Psoas muscle (tissue), 8 donors: ENCODE data around the gene AREL1. TPM values are rescaled to one million over a fixed set of nuclear protein-coding genes. Genes with fewer than 3 reads are reported as not detected.

Source experiments
- ATAC-seq, 4 donors: fragments of 200-7000 bp; cut with Tn5 transposase; one replicate each; pipeline ENCODE4 v1.9.1; 2020; ENCODE audit warnings: moderate library complexity in 3 of 4, mild to moderate bottlenecking in 2 of 4
- DNase-seq, 2 donors: peaks; one replicate each; pipeline ENCODE4 v3.0.0-alpha.2; 2020
- H3K27ac ChIP-seq: fragments of 200-600 bp; one replicate; pipeline ENCODE4 v1.8.0; 2022
- H3K27me3 ChIP-seq, 3 donors: fragments of 200-600 bp in 1 of 3; one replicate each; pipeline versions ENCODE4 v1.6.1 to v1.8.0; 2013 to 2022; ENCODE audit warnings: low read length in 2 of 3, mild to moderate bottlenecking in 2 of 3, moderate library complexity in 1 of 3; ENCODE audit not compliant: insufficient read depth in 3 of 3
- H3K36me3 ChIP-seq, 2 donors: fragments of 200-600 bp in 1 of 2; one replicate each; pipeline versions ENCODE4 v1.6.1 to v1.8.0; 2013 to 2022; ENCODE audit warnings: low read depth in 1 of 2, mild to moderate bottlenecking in 1 of 2, moderate library complexity in 1 of 2; ENCODE audit not compliant: insufficient read depth in 1 of 2
- H3K4me1 ChIP-seq: fragments of 200-600 bp; one replicate; pipeline ENCODE4 v1.8.0; 2022
- H3K4me3 ChIP-seq: fragments of 200-600 bp; one replicate; pipeline ENCODE4 v1.8.0; 2022; ENCODE audit warnings: mild to moderate bottlenecking
- H3K9me3 ChIP-seq: fragments of 200-600 bp; one replicate; pipeline ENCODE4 v1.8.0; 2022
- WGBS, 3 donors: extraction: QIAGEN DNeasy Blood & Tissue Kit; methylation state at CpG; one replicate each; pipeline versions ENCODE4 v1.1.6 to v1.1.7; 2013; 5-methylcytosine and 5-hydroxymethylcytosine counted together
- intact Hi-C, 2 donors: fragments of 100-400 bp; cut with DNase I; formaldehyde crosslinking; loops; one replicate each; pipeline versions ENCODE4 v1.11.0 to v1.14.2; 2022
- polyA plus RNA-seq, 3 donors: library from polyadenylated mRNA; stranded (reverse); fragments of 200-250 nt; gene quantifications; one replicate each; pipeline ENCODE4 v1.2.3, GENCODE V29; 2013
- total RNA-seq, 4 donors: library from RNA; stranded (reverse); fragmentation: NEBNext Ultra II Directional in 2 of 4; extraction: Animal tissue kit (Norgen Biotek cat#: 25700) in 2 of 4; gene quantifications; one replicate each; pipeline versions ENCODE4 v1.2.1 to v1.2.4, GENCODE V29; 2021 to 2023
- TF ChIP-seq, protein P1 (sequence below): fragments of 200-600 bp; IDR thresholded peaks from one replicate; pipeline ENCODE4 v1.8.0; 2022; ENCODE audit warnings: antibody characterized with exemption
- donor health status: healthy with polysubstance abuse.
- donor health status: DM: no; HTN: no; CAD: no; lungs with moderate emphysema.
- donor health status: Bipolar disorder and iron deficiency.
- donor health status: healthy.
- donor health status: DM: yes; HTN: yes; CAD: no.
- donor health status: DM: no; HTN: no; CAD: no.
- donor health status: DM: no; HTN: no; CAD: no.
- donor health status: DM: yes; HTN: yes; CAD: no.

Gene AREL1
- total and polyA plus RNA-seq, 7 donors = 8.5 to 24.6 (median 15.4) TPM

DNA sequence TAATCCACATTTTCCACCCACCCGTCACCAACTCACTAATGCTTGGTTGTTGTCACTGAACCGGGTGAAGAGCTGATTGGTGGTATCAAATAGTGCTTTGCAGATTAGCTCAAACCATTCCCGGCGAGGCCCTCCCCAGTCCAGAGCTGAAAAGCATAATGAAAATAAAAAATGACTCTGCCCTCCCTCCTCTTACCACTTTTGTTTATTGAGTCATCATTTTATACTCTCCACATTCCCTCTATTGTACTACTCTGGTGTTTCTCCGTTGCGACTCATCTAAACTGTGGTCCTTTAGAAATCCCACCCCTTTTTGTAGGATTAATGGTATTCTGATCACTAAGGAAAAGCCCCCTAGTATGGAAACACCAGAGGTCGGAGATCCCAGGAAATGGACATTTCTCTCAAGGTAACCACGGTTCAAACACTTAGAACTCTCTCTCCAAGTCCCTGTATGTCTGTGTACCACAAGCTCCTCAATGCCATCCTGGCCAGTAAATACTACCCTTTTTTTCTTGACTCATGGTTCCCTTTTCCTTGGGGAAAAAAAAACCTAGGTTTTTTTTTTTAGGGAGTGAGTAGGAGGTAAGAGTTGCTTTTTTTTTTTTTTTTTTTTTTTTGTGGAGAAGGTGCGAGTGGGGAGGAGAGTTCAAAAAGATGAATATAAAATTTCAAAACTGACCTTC is 42.0 kb downstream of the AREL1 start:
- Histone ChIP-seq H3K4me3 (no peak overlapping the region), H3K27me3 (no peaks in the 10 kb centered on the region), H3K4me1 (peaks cover 11% of the 10 kb centered on the region), H3K27ac (no peak overlapping the region), H3K36me3 (peaks cover 25 to 99% of the 10 kb centered on the region in 2 donors), H3K9me3 (no peaks in the 10 kb centered on the region)
- intact Hi-C loops = no loop called here
- TF ChIP-seq, protein P1, sequence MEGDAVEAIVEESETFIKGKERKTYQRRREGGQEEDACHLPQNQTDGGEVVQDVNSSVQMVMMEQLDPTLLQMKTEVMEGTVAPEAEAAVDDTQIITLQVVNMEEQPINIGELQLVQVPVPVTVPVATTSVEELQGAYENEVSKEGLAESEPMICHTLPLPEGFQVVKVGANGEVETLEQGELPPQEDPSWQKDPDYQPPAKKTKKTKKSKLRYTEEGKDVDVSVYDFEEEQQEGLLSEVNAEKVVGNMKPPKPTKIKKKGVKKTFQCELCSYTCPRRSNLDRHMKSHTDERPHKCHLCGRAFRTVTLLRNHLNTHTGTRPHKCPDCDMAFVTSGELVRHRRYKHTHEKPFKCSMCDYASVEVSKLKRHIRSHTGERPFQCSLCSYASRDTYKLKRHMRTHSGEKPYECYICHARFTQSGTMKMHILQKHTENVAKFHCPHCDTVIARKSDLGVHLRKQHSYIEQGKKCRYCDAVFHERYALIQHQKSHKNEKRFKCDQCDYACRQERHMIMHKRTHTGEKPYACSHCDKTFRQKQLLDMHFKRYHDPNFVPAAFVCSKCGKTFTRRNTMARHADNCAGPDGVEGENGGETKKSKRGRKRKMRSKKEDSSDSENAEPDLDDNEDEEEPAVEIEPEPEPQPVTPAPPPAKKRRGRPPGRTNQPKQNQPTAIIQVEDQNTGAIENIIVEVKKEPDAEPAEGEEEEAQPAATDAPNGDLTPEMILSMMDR = no peak
- WGBS, 3 donors = 92 to 93% (median 93%) methylated on average over 9 of the region's 9 CpGs
- ATAC-seq (peak in 1 of 4 donors; percentile 28), DNase-seq (no peak)

DNA sequence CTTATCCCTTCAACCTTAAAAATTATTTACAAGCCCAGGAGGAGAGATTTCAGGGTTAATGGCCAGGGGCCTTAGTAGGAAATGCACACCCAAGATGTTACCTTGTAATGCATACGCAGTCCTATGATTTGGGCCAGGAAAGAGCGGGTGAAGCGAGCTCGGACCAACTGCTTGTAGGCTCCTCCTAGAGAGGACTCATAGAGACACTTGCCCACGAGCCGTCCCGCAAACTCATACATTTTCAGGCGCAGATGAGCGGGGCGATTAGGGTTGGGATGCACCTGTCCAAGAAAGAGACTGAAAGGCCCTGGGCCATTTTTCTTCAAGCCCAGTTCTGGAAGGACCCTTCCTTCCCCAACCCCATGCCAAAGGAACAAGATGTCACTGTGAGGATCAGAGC is 43.0 kb downstream of the AREL1 start:
- ATAC-seq (no peak), DNase-seq (no peak)
- intact Hi-C loops = loop anchor here in 1 of 2 donors (5.0 kb wide), 1 partner anchor 32 kb away; no protein-coding TSS in a partner anchor
- Histone ChIP-seq H3K4me1 (peaks cover 12% of the 10 kb centered on the region), H3K9me3 (no peaks in the 10 kb centered on the region), H3K27ac (no peak overlapping the region), H3K27me3 (no peaks in the 10 kb centered on the region), H3K4me3 (no peak overlapping the region), H3K36me3 (peaks cover 25 to 99% of the 10 kb centered on the region in 2 donors)
- TF ChIP-seq, protein P1 = no peak
- WGBS, 3 donors = 97 to 98% (median 98%) methylated on average over 10 of the region's 10 CpGs

DNA sequence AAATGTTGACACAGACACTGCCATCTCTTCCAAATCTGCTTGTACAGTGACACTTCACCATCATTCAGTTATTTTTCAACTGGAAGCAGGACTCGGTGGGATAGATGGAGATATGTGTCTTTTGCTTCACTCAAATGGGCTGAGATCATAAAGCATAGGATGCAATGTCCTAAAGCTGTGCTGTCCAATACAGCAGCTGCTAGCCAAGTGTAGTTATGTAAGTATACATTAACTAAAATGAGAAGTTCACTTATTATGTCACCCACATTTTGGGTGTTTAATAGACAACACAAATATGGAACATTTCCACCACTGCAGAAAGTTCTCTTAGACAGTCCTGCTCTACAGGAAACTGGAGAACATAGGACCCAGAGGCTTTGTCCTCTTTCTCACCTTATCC is 43.6 kb downstream of the AREL1 start:
- Histone ChIP-seq H3K27me3 (no peaks in the 10 kb centered on the region), H3K4me1 (peaks cover 18% of the 10 kb centered on the region), H3K4me3 (no peak overlapping the region), H3K27ac (no peak overlapping the region), H3K9me3 (no peaks in the 10 kb centered on the region), H3K36me3 (peaks cover 25 to 95% of the 10 kb centered on the region in 2 donors)
- TF ChIP-seq, protein P1 = no peak
- ATAC-seq = no peak
- no peak for DNase-seq
- WGBS, 3 donors = 92 to 100% (median 92%) methylated on average over 1 of the region's 1 CpG
- intact Hi-C loops = loop anchor here in 1 of 2 donors (5.0 kb wide), 1 partner anchor 33 kb away; no protein-coding TSS in a partner anchor

DNA sequence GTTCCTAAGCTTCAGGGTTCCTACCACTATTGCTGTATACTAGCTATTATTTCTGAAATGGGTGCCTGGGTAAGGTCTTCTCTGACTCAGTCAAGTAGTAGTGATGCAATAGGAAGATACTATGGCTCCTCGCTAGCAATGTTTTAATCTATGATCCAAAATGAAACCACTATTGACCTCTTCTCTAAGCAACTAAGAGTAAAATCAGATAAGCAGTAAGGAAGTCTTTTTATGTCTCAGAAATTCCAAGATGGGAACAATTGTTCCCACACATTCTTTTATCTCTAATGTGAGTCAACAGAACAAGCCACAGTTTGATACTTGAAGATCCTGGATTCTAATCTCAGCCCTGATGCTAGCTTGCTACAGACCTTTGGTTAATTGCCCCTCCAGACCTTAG is 45.1 kb downstream of the AREL1 start:
- intact Hi-C loops = loop anchor here in 1 of 2 donors (5.0 kb wide), 1 partner anchor 35 kb away; no protein-coding TSS in a partner anchor
- H3K36me3 ChIP-seq = peaks cover 21 to 93% of the 10 kb centered on the region in 2 donors
- peaks cover 29% of the 10 kb centered on the region for H3K4me1 ChIP-seq
- no peaks in the 10 kb centered on the region for H3K27me3 ChIP-seq
- no peak for ATAC-seq
- DNase-seq = no peak
- no peak overlapping the region for H3K27ac ChIP-seq
- TF ChIP-seq, protein P1 = no peak
- no peaks in the 10 kb centered on the region for H3K9me3 ChIP-seq
- 92 to 98% (median 97%) methylated on average over 1 of the region's 1 CpG for WGBS, 3 donors
- no peak overlapping the region for H3K4me3 ChIP-seq
